Mammary epithelial cell (primary cell): ENCODE measurements around the gene FTH1.
"Not testable (repeated sequence)": the region's sequence is repeated elsewhere in the genome, so short reads cannot be mapped to it uniquely, and the experiment has no call there.

ENCODE experiments used
- EZH2 ChIP-seq: IDR thresholded peaks from 2 replicates; pipeline ENCODE4 v1.6.1; 2012; ENCODE audit warnings: low read length, inconsistent platforms, borderline replicate concordance
- TF ChIP-seq, protein P1 (sequence below), 2 donors: IDR thresholded peaks in 1 of 2; conservative IDR thresholded peaks in 1 of 2; 2 replicates each; pipeline ENCODE4 v1.5.1; 2011 to 2012; ENCODE audit warnings: inconsistent platforms in 2 of 2, low read length in 2 of 2, mild to moderate bottlenecking in 2 of 2, control low read depth in 1 of 2, low read depth in 1 of 2; ENCODE audit not compliant: insufficient read depth in 1 of 2; ENCODE audit errors: extremely low read depth in 1 of 2

GRCh38 chr11:62002283-62002682, 34.8 kb upstream of the FTH1 start:
- not testable (repeated sequence) for TF ChIP-seq EZH2
- TF ChIP-seq, protein P1, sequence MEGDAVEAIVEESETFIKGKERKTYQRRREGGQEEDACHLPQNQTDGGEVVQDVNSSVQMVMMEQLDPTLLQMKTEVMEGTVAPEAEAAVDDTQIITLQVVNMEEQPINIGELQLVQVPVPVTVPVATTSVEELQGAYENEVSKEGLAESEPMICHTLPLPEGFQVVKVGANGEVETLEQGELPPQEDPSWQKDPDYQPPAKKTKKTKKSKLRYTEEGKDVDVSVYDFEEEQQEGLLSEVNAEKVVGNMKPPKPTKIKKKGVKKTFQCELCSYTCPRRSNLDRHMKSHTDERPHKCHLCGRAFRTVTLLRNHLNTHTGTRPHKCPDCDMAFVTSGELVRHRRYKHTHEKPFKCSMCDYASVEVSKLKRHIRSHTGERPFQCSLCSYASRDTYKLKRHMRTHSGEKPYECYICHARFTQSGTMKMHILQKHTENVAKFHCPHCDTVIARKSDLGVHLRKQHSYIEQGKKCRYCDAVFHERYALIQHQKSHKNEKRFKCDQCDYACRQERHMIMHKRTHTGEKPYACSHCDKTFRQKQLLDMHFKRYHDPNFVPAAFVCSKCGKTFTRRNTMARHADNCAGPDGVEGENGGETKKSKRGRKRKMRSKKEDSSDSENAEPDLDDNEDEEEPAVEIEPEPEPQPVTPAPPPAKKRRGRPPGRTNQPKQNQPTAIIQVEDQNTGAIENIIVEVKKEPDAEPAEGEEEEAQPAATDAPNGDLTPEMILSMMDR (conservative IDR thresholded peaks at IDR 0.05 in 1 of 2, IDR thresholded peaks at IDR 0.05 in 1 of 2; ENCODE audit: extremely low read depth in 1 of 2, insufficient read depth in 1 of 2, low read depth in 1 of 2, low read length in 2 of 2): not testable (repeated sequence)
